RPMI8226 (cell line): ENCODE results near the gene MUL1.

Source experiments
- DNase-seq: peaks from one replicate; pipeline ENCODE4 v3.0.0-alpha.2; 2015

Gene MUL1

GRCh38 chr1:20484519-20485462 is 23.2 kb downstream of the MUL1 start:
- no peak for DNase-seq

DNA sequence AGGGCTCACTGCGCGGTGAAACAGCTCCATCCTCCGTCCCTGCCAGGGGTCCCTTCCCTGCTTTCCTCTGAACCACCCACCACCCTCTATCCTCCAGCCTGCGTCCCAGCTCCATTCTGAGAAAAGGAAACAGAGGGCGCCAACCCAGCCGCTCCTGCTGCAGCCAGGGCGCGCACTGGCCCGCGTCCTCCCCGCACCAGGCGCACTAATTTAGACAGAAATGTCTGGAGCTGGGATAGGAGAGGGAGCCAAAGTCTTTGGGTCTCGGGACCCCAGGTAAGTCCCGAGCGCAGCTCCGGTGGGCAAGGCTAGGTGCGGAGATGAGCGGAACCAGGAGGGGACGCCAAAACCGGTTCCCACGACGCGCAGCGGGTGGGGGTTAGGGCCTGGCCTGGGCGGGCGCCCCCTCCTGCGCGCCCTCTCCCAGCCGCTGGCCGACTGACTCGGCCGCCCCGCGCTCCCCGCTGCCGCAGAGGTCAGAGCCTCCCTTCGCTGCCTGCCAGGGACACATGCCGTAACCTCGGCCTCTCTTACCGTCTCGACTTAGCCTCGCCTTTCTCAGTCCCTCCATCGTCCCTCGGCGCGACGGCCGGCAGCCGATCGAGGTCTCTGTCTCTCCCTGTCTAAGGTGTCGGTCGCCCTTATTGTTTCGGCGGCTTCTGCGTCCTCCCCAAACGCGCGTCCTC is 24.0 kb downstream of the MUL1 start:
- DNase-seq, result no peak

GRCh38 chr1:20483098-20483832 is 24.7 kb downstream of the MUL1 start:
- no peak for DNase-seq

GRCh38 chr1:20481643-20482498 is 26.1 kb downstream of the MUL1 start:
- DNase-seq, result no peak

DNA sequence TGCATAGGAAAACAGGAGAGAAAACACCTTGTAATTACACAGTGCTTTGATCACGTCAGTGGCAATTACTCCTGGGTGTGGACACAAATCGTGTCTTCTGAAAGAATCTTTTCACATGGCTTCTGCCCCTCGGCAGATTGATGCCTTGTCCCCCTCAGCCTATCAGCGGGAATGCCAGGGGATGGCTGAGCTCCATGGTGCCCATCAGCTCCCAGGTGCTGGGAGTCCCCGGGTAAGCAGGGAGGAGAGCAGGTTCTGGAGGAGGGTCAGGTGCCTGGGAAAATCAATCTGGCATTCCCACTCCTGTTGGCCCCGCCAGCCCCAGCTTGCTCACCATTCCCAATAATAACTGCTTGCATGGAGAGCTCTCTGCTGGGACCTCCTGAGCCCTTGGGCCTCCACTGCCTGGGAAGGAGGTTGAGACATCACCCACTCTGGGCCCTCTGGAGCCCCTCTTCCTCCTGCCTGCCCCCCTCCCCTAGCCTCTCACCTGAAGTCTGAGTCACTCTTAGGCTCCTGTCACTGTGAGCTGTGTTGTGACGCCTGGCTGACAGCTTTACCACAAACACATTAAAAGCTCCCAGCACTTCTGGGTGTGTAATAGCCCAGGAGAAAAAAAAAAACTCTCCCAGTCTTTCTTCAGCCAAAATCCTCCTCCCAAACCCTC is 26.9 kb downstream of the MUL1 start:
- no peak for DNase-seq

DNA sequence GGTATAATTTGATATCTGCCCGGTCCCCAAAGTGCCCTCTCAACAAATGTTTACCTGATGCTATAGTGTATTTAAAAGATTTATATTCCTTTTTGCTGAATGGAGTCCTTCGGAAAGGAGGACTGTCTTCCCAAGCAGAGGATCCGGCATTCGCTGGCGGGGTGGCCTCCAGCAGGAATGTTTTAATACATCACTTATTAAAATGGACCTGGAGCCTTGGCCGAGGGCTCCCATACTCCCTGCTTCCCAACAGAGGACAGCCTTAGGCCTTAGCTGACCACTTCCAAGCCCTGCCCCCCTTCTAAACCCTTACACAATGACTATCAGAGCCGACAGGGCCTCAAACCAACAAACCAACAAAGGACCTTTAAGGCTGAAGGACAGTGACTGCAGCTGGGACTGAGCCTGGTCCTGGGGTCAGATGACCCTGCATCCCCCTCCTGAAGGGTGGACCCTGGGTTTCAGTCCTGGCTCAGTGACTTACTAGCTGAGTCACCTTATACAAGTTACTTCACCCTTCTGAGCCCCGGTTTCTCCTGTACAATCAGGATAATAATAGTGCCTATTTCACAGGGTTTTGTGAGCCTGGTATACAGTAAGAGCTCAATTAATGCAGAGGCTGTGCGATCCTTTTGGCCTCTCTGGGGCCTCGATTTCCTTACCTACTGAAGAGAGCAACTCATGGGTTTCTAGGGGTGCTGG is 27.6 kb downstream of the MUL1 start:
- DNase-seq, result no peak

DNA sequence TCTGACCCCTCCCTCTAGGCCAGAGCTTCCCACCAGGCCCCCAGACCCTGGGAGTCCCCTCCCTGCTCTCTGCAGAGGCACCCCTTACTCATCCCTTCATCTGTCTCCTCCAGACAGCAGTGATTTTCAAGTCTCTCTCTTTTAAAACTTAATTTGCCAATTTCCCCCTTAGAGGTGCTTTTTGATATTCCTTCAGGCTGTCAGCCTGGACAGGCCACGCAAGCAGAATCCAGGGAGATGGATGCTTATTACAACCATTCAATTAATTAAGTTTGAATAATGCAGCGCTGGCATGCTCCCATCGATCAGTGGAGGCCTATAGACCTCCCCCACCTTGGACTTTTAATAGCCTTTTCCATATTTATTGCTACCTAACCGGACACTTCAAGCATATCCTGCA is 28.1 kb downstream of the MUL1 start:
- no peak for DNase-seq

GRCh38 chr1:20478057-20478635 is 29.8 kb downstream of the MUL1 start:
- no peak for DNase-seq

DNA sequence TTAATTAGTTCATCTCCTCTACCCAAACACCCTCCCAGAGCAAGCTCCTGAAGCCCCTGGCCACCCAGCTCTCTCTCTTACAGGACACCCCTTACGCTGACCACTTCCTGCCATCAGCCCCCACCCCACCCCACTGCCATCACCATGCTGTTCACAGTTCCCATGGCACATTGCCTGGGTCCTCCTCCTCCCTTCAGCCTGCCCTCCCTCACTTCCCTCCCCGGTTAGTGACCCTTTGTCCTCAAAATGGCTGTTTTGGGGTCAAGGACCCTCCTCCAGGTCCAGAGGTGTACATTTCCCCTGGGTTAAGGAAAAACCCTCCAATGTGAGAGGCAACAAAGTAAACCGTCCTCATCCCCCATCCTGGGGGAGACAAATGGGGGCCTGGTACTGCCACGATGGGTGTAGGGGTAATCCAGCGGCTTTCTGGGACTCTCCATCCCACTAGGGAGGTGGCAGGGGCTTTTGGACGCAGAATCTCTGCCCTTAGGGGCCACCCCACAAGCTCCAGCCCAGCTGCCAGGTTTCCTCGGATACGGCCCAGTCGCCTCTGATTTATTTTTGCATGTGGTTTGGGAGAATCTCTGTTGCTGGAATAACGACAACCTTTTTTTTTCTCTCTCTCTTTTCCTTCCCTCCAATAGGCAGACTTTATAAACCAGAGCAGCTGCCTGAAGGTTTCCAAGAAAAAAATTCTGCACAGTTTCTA is 30.4 kb downstream of the MUL1 start:
- no peak for DNase-seq

DNA sequence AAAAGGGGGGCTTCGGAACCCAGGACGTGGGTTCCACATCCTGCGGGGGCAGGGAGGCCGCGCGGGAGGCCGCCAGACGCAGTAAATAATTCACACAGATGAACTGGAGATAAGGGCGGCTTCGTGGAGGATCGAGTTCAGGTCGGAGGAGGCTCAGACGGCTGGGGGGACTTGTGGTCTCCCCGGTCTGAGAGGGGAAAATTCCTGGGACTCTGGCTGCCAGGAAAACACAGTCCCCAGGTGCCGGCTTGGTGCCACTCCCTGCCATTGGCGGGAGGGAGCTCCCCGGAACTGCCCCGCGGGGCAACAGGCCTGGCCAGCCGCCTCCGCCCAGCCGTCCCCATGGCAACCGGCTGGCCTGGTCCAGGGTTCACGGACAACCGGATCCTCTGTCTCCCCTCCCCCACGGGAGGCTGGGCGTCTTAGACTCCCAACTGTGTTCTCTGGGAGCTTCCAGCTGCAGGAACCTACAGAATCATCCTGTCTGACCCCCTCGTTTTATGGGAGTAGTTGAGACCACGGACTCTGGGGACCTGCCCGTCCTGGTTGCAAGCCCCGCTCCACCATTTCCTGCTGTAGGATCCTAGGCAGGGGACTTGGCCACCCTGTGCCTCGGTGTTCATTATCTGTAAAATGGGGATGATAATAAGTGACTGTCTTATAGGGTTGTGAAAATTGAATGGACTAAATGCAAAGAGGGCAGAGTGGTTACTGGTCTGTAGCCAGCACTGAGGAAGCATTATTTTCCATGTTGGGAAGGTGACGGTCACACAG is 31.5 kb downstream of the MUL1 start:
- no peak for DNase-seq

- no peak for DNase-seq
Observed at GRCh38 chr1:20474996-20475395, 33.0 kb downstream of the MUL1 start.

DNA sequence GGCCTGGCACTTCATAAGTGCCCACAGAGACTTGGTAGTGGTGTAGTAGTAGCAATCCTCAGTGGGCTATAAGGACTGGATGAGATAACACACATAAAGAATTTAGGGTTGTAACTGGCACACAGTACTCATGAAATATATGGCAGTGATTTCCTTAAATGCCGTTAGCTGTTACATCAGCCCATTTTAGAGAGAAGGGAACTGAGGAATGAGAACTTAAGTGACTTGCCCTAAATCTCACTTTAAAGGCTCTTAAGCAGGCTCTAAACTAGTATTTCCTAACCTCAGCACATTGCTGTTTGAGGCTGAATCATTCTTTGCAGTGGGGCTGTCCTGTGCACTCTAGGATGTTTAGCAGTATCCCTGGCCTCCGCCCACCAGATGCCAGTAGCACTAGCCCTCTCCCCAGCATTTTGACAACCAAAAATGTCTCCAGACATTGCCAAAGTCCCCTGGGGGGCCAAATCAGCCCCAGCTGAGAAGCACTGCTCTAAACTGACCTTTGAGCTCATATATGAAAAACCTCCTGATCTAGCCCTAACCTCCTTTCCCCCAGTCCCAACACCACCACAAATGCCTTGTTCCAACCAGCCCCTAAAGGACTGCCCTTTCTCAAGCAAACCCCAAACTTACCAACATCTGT is 33.5 kb downstream of the MUL1 start:
- DNase-seq, result no peak

GRCh38 chr1:20473894-20474293 is 34.1 kb downstream of the MUL1 start:
- DNase-seq, result no peak

DNA sequence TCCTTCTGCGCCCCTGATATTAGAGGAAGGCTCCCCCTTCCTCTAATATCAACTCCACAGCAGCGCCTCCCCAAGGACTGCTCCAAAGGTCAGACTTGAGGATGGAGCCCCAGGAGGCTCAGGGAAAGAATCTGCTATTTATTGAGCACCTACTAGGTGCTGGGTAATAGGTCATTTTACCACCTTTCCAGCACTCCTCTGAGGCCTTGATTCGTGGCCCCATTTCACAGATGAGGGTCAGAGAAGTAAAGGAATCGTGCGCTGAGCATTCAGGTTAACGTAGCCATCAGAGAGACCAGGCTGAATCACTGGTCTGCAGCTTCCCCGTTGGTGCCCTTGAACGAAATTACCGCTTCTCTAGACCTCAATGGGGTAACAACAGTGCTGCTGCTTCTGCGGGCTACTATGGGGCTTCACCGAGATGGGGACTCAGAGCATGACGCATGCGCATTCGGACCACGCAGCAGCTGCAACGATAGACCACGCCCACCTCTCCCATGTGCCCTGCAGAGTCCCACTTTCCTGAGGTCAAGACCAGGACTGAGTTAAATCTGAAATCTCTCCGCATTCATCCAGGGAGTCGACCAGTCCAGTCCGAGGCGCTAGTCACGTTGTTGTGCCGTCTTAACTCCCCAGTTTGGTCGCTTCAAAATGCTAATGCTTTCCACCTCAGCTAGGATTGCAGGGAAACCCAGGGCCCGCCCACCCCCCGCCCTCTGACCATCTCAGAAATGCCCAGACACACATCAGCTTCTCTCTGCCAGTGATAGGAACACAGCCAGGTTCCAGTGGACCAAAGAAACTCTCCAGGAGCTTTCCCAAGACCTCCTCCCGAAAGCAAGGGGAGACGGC is 34.9 kb downstream of the MUL1 start:
- peak; percentile 59 for DNase-seq

DNA sequence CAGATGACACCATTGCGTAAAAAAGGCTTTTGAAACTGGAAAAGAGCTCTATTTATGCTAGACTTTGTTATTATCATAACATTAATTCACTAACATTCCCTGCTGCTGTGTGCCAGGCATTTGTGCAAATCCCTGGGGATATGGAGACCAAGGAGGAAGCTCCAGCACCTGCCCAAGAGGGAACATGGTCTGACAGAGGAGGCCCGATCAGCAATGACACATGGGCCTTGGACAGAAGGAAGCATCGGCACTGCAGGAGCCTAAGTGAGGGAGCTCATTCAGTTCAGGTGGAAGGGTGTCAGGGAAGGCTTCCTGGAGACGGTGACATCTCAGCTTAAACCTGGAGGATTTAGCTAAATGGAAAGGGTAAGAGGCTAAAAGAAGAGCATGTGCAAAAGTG is 35.8 kb downstream of the MUL1 start:
- DNase-seq, result no peak

GRCh38 chr1:20470194-20470593 is 37.8 kb downstream of the MUL1 start:
- DNase-seq, result peak; percentile 59

- DNase-seq, result peak; percentile 39
Observed at GRCh38 chr1:20469406-20470076, 38.4 kb downstream of the MUL1 start.
